Measurements from ENCODE around the gene ROR2.

- no peak for TF ChIP-seq POLR2A (IDR thresholded peaks at IDR 0.05)
- TF ChIP-seq, protein P1, sequence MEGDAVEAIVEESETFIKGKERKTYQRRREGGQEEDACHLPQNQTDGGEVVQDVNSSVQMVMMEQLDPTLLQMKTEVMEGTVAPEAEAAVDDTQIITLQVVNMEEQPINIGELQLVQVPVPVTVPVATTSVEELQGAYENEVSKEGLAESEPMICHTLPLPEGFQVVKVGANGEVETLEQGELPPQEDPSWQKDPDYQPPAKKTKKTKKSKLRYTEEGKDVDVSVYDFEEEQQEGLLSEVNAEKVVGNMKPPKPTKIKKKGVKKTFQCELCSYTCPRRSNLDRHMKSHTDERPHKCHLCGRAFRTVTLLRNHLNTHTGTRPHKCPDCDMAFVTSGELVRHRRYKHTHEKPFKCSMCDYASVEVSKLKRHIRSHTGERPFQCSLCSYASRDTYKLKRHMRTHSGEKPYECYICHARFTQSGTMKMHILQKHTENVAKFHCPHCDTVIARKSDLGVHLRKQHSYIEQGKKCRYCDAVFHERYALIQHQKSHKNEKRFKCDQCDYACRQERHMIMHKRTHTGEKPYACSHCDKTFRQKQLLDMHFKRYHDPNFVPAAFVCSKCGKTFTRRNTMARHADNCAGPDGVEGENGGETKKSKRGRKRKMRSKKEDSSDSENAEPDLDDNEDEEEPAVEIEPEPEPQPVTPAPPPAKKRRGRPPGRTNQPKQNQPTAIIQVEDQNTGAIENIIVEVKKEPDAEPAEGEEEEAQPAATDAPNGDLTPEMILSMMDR (IDR thresholded peaks at IDR 0.05 in 8 of 11, conservative IDR thresholded peaks at IDR 0.05 in 3 of 11): no peak
- TF ChIP-seq POLR2AphosphoS5 (IDR thresholded peaks at IDR 0.05): no peak
These were observed 35.7 kb upstream of the ROR2 start for GRCh38 chr9:91985692-91986091.
